T47D (cell line): ENCODE data around the gene RIF1.

Experiments used
- DNase-seq, 2 experiments: peaks; one replicate each; pipeline versions ENCODE4 v3.0.0 to v3.0.0-alpha.2; 2011 to 2012; ENCODE audit warnings: low read depth in 1 of 2, low spot score in 1 of 2
- JUND ChIP-seq: IDR thresholded peaks from 2 replicates; pipeline ENCODE4 v1.6.1; 2012; ENCODE audit warnings: low read depth
- in situ Hi-C: cut with HindIII; loops from 2 replicates; pipeline ENCODE4 v1.10.0; 2016; ENCODE audit warnings: low sequenced_read_pairs, low pct_unique_long_range_greater_than_20kb

Gene RIF1

GRCh38 chr2:151409601-151410484 lies at the start of gene RIF1:
Gene RIF1 (plus strand): TSS chr2:151409902. CDS start chr2:151410424, 522 bp downstream.
- no peak for TF ChIP-seq JUND
- in situ Hi-C loops = no loop called here
- DNase-seq = peak; percentile 66 to 94

- no peak for DNase-seq
- in situ Hi-C loops = no loop called here
- no peak for TF ChIP-seq JUND
These were observed 47.9 kb upstream of the RIF1 start for GRCh38 chr2:151361674-151362370.

GRCh38 chr2:151363709-151364108 lies 46.0 kb upstream of the RIF1 start:
- in situ Hi-C loops = no loop called here
- DNase-seq = no peak
- no peak for TF ChIP-seq JUND

- in situ Hi-C loops = no loop called here
These were observed 42.1 kb upstream of the RIF1 start for GRCh38 chr2:151367571-151367970.

GRCh38 chr2:151374436-151374835 lies 35.3 kb upstream of the RIF1 start:
- DNase-seq = no peak
- no peak for TF ChIP-seq JUND

More at GRCh38 chr2:151367571-151367970, 42.1 kb upstream of the RIF1 start:
- TF ChIP-seq JUND = no peak
- DNase-seq = no peak

GRCh38 chr2:151379169-151379568 lies 30.5 kb upstream of the RIF1 start:
- no peak for TF ChIP-seq JUND
- in situ Hi-C loops = no loop called here
- no peak for DNase-seq

More at GRCh38 chr2:151374436-151374835, 35.3 kb upstream of the RIF1 start:
- in situ Hi-C loops = no loop called here

GRCh38 chr2:151380580-151381235 lies 29.0 kb upstream of the RIF1 start:
- no peak for TF ChIP-seq JUND
- no peak for DNase-seq
- in situ Hi-C loops = no loop called here

- in situ Hi-C loops = no loop called here
- no peak for DNase-seq
- no peak for TF ChIP-seq JUND
These were observed 28.4 kb upstream of the RIF1 start for GRCh38 chr2:151381266-151381665.

GRCh38 chr2:151388011-151388410 lies 21.7 kb upstream of the RIF1 start:
- no peak for DNase-seq
- in situ Hi-C loops = no loop called here
- TF ChIP-seq JUND = no peak

- in situ Hi-C loops = no loop called here
- DNase-seq = no peak
- no peak for TF ChIP-seq JUND
These were observed 18.3 kb upstream of the RIF1 start for GRCh38 chr2:151391436-151391835.

- in situ Hi-C loops = no loop called here
- DNase-seq = no peak
- TF ChIP-seq JUND = no peak
These were observed 15.2 kb upstream of the RIF1 start for GRCh38 chr2:151394509-151394908.

GRCh38 chr2:151395509-151396374 lies 14.0 kb upstream of the RIF1 start:
- DNase-seq = peak in 1 of 2 experiments; percentile 41
- no peak for TF ChIP-seq JUND
- in situ Hi-C loops = no loop called here
